Natural killer cell (primary cell): Measurements from ENCODE around the gene KAT6B. TPM values are rescaled to one million over a fixed set of nuclear protein-coding genes. Genes with fewer than 3 reads are reported as not detected.
"Not testable (repeated sequence)": the region's sequence is repeated elsewhere in the genome, so short reads cannot be mapped to it uniquely, and the experiment has no call there.

Experiments
- ATAC-seq, 3 donors: fragments of 150-1000 bp in 2 of 3; fragments of 200-7000 bp in 1 of 3; cut with Tn5 transposase; 1 replicate in 1 of 3; 2 replicates in 2 of 3; pipeline ENCODE4 v1.10.0; 2021; ENCODE audit warnings: mild to moderate bottlenecking in 2 of 3, moderate library complexity in 2 of 3
- DNase-seq, 2 donors: peaks; one replicate each; pipeline versions ENCODE4 v3.0.0 to v3.0.0-alpha.2; 2013 to 2021; ENCODE audit warnings: mixed read lengths in 1 of 2
- H3K27ac ChIP-seq: one replicate; pipeline ENCODE4 v1.5.1; 2013; ENCODE audit warnings: mild to moderate bottlenecking, low read length
- H3K27me3 ChIP-seq: one replicate; pipeline ENCODE4 v1.6.1; 2013; ENCODE audit warnings: low read length; ENCODE audit not compliant: control insufficient read depth, insufficient read depth
- H3K36me3 ChIP-seq: one replicate; pipeline ENCODE4 v1.6.1; 2013; ENCODE audit warnings: low read length; ENCODE audit not compliant: control insufficient read depth, insufficient read depth
- H3K4me1 ChIP-seq: one replicate; pipeline ENCODE4 v1.6.1; 2013; ENCODE audit warnings: low read length; ENCODE audit not compliant: control insufficient read depth, insufficient read depth
- H3K4me3 ChIP-seq: one replicate; pipeline ENCODE4 v1.5.1; 2013; ENCODE audit warnings: low read length
- H3K9me3 ChIP-seq: one replicate; pipeline ENCODE4 v1.6.1; 2013; ENCODE audit warnings: low read length; ENCODE audit not compliant: control insufficient read depth, insufficient read depth
- H3K27ac Mint-ChIP-seq, 2 donors: one replicate each; pipeline ENCODE4 v1.8.0; 2022; ENCODE audit warnings: mild to moderate bottlenecking in 2 of 2, mixed read lengths in 2 of 2, moderate library complexity in 1 of 2
- H3K27me3 Mint-ChIP-seq, 2 donors: one replicate each; pipeline ENCODE4 v1.8.0; 2022; ENCODE audit warnings: low read depth in 2 of 2, mixed read lengths in 2 of 2
- H3K36me3 Mint-ChIP-seq: one replicate; pipeline ENCODE4 v1.8.0; 2022; ENCODE audit warnings: mixed read lengths
- H3K4me1 Mint-ChIP-seq, 2 donors: one replicate each; pipeline ENCODE4 v1.8.0; 2022; ENCODE audit warnings: mixed read lengths in 2 of 2
- H3K4me3 Mint-ChIP-seq: one replicate; pipeline ENCODE4 v1.8.0; 2022; ENCODE audit warnings: mild to moderate bottlenecking, moderate library complexity, mixed read lengths
- H3K9me3 Mint-ChIP-seq, 2 donors: one replicate each; pipeline ENCODE4 v1.8.0; 2022; ENCODE audit warnings: mixed read lengths in 2 of 2
- CTCF ChIP-seq: fragments of 200-600 bp; IDR thresholded peaks from one replicate; pipeline ENCODE4 v1.8.0; 2022; ENCODE audit warnings: antibody characterized with exemption
- WGBS: methylation state at CpG from one replicate; pipeline ENCODE4 v1.1.7; 2013; ENCODE audit warnings: missing lambda C conversion rate; ENCODE audit not compliant: insufficient coverage; 5-methylcytosine and 5-hydroxymethylcytosine counted together
- intact Hi-C: fragments of 100-400 bp; cut with micrococcal nuclease; formaldehyde crosslinking; loops from one replicate; pipeline ENCODE4 v1.14.2; 2022
- total RNA-seq, 4 donors: library from RNA; stranded (reverse); fragments of 120-200 nt in 1 of 4; gene quantifications; one replicate each; pipeline versions ENCODE4 v1.2.3 to v1.2.4, GENCODE V29; 2013 to 2022

Gene KAT6B
- total RNA-seq = 100 to 1,000 TPM; 117 to 133 (median 121) TPM
- 93.3 TPM for total RNA-seq (2013)

GRCh38 chr10:74826142-74827044 lies at the start of gene KAT6B:
KAT6B (plus strand) TSS chr10:74826600; CDS start chr10:74842858, 16,258 bp downstream.
- H3K4me1 Mint-ChIP-seq = peaks cover 48 to 50% of the 10 kb centered on the region in 2 donors
- no peaks in the 10 kb centered on the region for H3K27me3 ChIP-seq
- no peak for TF ChIP-seq CTCF
- H3K4me3 Mint-ChIP-seq = peak within 1 kb of the TSS; percentile 97
- no peaks in the 10 kb centered on the region for H3K27me3 Mint-ChIP-seq
- ATAC-seq = peak; percentile 77 to 91 (median 78)
- H3K4me1 ChIP-seq = peaks cover 26% of the 10 kb centered on the region
- no peaks in the 10 kb centered on the region for H3K9me3 Mint-ChIP-seq
- intact Hi-C loops = loop anchor here (1.0 to 5.0 kb wide), 7 partner anchors 74 to 650 kb away; partner anchors contain the start of gene VDAC2
- DNase-seq = peak; percentile 100
- no peaks in the 10 kb centered on the region for H3K9me3 ChIP-seq
- peak within 1 kb of the TSS; percentile 94 to 98 for H3K27ac Mint-ChIP-seq
- WGBS = under 1% methylated on average over 58 of the region's 67 CpGs
- H3K4me3 ChIP-seq = peak within 1 kb of the TSS; percentile 88
- peak within 1 kb of the TSS; percentile 87 for H3K27ac ChIP-seq
- H3K36me3 Mint-ChIP-seq = no peaks in the 10 kb centered on the region
- no peaks in the 10 kb centered on the region for H3K36me3 ChIP-seq

- 91% methylated on average over 12 of the region's 12 CpGs for WGBS
- H3K27ac Mint-ChIP-seq = no peak overlapping the region
These were observed 47.8 kb upstream of the KAT6B start for GRCh38 chr10:74778436-74779094.

GRCh38 chr10:74781870-74782269 lies 44.5 kb upstream of the KAT6B start:
- H3K36me3 Mint-ChIP-seq, H3K4me1 ChIP-seq, intact Hi-C loops, H3K9me3 ChIP-seq, H3K4me3 ChIP-seq, H3K4me1 Mint-ChIP-seq, H3K27me3 ChIP-seq, H3K27ac ChIP-seq, H3K27me3 Mint-ChIP-seq, H3K9me3 Mint-ChIP-seq, H3K36me3 ChIP-seq, DNase-seq, ATAC-seq, H3K4me3 Mint-ChIP-seq, H3K27ac Mint-ChIP-seq: not testable (repeated sequence)
- 88% methylated on average over 4 of the region's 4 CpGs for WGBS

More at GRCh38 chr10:74778436-74779094, 47.8 kb upstream of the KAT6B start:
- TF ChIP-seq CTCF = no peak
- Histone ChIP-seq H3K4me3 (no peak overlapping the region), H3K27ac (no peak overlapping the region), H3K9me3 (no peaks in the 10 kb centered on the region), H3K27me3 (no peaks in the 10 kb centered on the region), H3K4me1 (no peaks in the 10 kb centered on the region), H3K36me3 (no peaks in the 10 kb centered on the region)
- no peak for ATAC-seq
- intact Hi-C loops = no loop called here
- H3K4me1 Mint-ChIP-seq = no peaks in the 10 kb centered on the region
- no peaks in the 10 kb centered on the region for H3K9me3 Mint-ChIP-seq
- no peak overlapping the region for H3K4me3 Mint-ChIP-seq
- no peak for DNase-seq
- no peaks in the 10 kb centered on the region for H3K36me3 Mint-ChIP-seq
- H3K27me3 Mint-ChIP-seq = no peaks in the 10 kb centered on the region

GRCh38 chr10:74784462-74784861 lies 41.9 kb upstream of the KAT6B start:
- Mint-ChIP-seq H3K4me1 (no peaks in the 10 kb centered on the region), H3K4me3 (no peak overlapping the region), H3K9me3 (no peaks in the 10 kb centered on the region), H3K36me3 (no peaks in the 10 kb centered on the region), H3K27me3 (no peaks in the 10 kb centered on the region), H3K27ac (no peak overlapping the region)
- intact Hi-C loops = no loop called here
- Histone ChIP-seq H3K36me3 (no peaks in the 10 kb centered on the region), H3K4me3 (no peak overlapping the region), H3K27me3 (no peaks in the 10 kb centered on the region), H3K4me1 (no peaks in the 10 kb centered on the region), H3K9me3 (no peaks in the 10 kb centered on the region), H3K27ac (no peak overlapping the region)
- 96% methylated on average over 1 of the region's 1 CpG for WGBS
- TF ChIP-seq CTCF = no peak
- ATAC-seq = no peak
- no peak for DNase-seq
